Astrocyte (in vitro differentiated cells and primary cell): ENCODE results near the gene SLC25A36.

Experiments
- CTCF ChIP-seq: IDR thresholded peaks from 2 replicates; pipeline ENCODE4 v1.5.1; 2011; ENCODE audit warnings: low read depth, mild to moderate bottlenecking, inconsistent platforms, low read length, moderate library complexity; ENCODE audit not compliant: insufficient read depth
- EZH2 ChIP-seq: IDR thresholded peaks from 2 replicates; pipeline ENCODE4 v1.6.1; 2012; ENCODE audit warnings: mild to moderate bottlenecking, low read length, inconsistent platforms; ENCODE audit not compliant: insufficient read depth

GRCh38 chr3:140941434-140942220 lies at the start of gene SLC25A36:
- TF ChIP-seq CTCF (no peak), EZH2 (no peak)
